Measurements from ENCODE around the gene RPS6KB1. TPM values are rescaled to one million over a fixed set of nuclear protein-coding genes. Genes with fewer than 3 reads are reported as not detected.

The RPS6KB1 gene
- total and polyA plus RNA-seq, 2 of the 8 experiments (the other 6 are each of a cell fraction or from before 2014, with no cell fraction given) = 3.4 to 28.4 TPM

DNA sequence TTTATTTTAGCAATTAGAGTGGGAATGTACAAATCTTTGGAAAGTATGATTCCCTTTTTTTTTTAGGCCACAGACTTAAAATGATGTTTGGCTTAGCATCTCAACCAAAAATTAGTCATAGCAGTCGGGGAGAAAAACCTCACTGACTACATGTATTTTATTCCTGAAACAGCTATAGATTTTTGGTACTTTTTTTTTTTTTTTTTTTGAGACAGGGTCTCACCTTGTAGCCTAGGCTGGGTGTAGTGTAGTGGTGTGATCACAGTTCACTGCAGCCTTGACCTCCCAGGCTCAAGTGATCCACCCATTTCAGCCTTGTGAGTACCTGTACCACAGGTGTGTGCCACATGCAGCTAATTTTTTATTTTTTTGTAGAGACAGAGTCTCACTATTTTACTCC lies 48.2 kb downstream of the RPS6KB1 start:
- no peaks in the 10 kb centered on the region for H3K4me1 ChIP-seq (replicated peaks in 1 of 4; ENCODE audit: control insufficient read depth in 3 of 4, insufficient read depth in 4 of 4, low read length in 3 of 4)
- H3K4ac ChIP-seq (replicated peaks; ENCODE audit: insufficient read length, low read depth, low read length) = no peak overlapping the region
- H3K4me2 ChIP-seq (ENCODE audit: insufficient read depth in 1 of 2, low read depth in 2 of 2, low read length in 2 of 2) = no peak overlapping the region
- no peak overlapping the region for H3K9ac ChIP-seq (replicated peaks in 1 of 4; ENCODE audit: extremely low read depth in 1 of 4, low read depth in 3 of 4, low read length in 3 of 4)
- DNase-seq (ENCODE audit: low read depth in 1 of 2, low spot score in 2 of 2) = no peak
- no peak overlapping the region for H3K18ac ChIP-seq (ENCODE audit: extremely low read depth, low read length)
- H3K4me3 ChIP-seq (ENCODE audit: extremely low read depth in 1 of 4, insufficient read depth in 2 of 4, low read depth in 3 of 4, low read length in 4 of 4) = no peak overlapping the region
- no peak overlapping the region for H2BK15ac ChIP-seq (ENCODE audit: low read length)
- no peaks in the 10 kb centered on the region for H3K9me3 ChIP-seq (ENCODE audit: insufficient read depth in 2 of 2, low read depth in 1 of 2, low read length in 1 of 2)
- no peak for TF ChIP-seq EZH2 (IDR thresholded peaks at IDR 0.05; ENCODE audit: low read depth, low read length, severe bottlenecking)
- no peak for TF ChIP-seq SP4 (IDR thresholded peaks at IDR 0.05; ENCODE audit: low read length)
- TF ChIP-seq, protein P1, sequence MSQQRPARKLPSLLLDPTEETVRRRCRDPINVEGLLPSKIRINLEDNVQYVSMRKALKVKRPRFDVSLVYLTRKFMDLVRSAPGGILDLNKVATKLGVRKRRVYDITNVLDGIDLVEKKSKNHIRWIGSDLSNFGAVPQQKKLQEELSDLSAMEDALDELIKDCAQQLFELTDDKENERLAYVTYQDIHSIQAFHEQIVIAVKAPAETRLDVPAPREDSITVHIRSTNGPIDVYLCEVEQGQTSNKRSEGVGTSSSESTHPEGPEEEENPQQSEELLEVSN (IDR thresholded peaks at IDR 0.05) = no peak
- TF ChIP-seq SUZ12 (IDR thresholded peaks at IDR 0.05; ENCODE audit: low read length) = no peak
- no peak for TF ChIP-seq RXRA (IDR thresholded peaks at IDR 0.05; ENCODE audit: insufficient read depth, low read depth, low read length)
- TF ChIP-seq GABPA (IDR thresholded peaks at IDR 0.05; ENCODE audit: borderline replicate concordance, insufficient read depth, low read length) = no peak
- no peak for TF ChIP-seq BACH1 (IDR thresholded peaks at IDR 0.05; ENCODE audit: low read length)
- no peak for TF ChIP-seq JUND (IDR thresholded peaks at IDR 0.05; ENCODE audit: low read length)
- TF ChIP-seq TCF12 (IDR thresholded peaks at IDR 0.05; ENCODE audit: low read depth, low read length) = no peak
- no peak for TF ChIP-seq TAF1 (IDR thresholded peaks at IDR 0.05; ENCODE audit: low read depth, low read length)
- TF ChIP-seq TAF7 (optimal IDR thresholded peaks at IDR 0.05; ENCODE audit: borderline replicate concordance, low read depth, low read length) = no peak
- TF ChIP-seq NANOG (IDR thresholded peaks at IDR 0.05; ENCODE audit: insufficient read depth, low read depth, low read length, poor library complexity, severe bottlenecking) = no peak
- no peak for TF ChIP-seq PHF8 (conservative IDR thresholded peaks at IDR 0.05; ENCODE audit: low read depth, low read length)
- TF ChIP-seq ASH2L (IDR thresholded peaks at IDR 0.05; ENCODE audit: low read length) = no peak
- no peak overlapping the region for H2BK20ac ChIP-seq (ENCODE audit: low read length)
- FAIRE-seq = no peak
- no peak overlapping the region for H3K14ac ChIP-seq (ENCODE audit: insufficient read length)
- WGBS, 2 experiments (ENCODE audit: extremely low coverage in 1 of 2, insufficient coverage in 1 of 2, insufficient read length in 1 of 2, insufficient replicate concordance in 2 of 2, low coverage in 1 of 2, low lambda C conversion rate in 2 of 2, missing lambda C conversion rate in 1 of 2) = 89% methylated on average over 1 of the region's 1 CpG; no CpG with 5 or more reads in 1 of the 2 experiments
- no peaks in the 10 kb centered on the region for H3K27me3 ChIP-seq (replicated peaks in 1 of 4; ENCODE audit: control insufficient read depth in 3 of 4, extremely low read depth in 1 of 4, insufficient read depth in 3 of 4, low read length in 3 of 4)
- H2BK5ac ChIP-seq (ENCODE audit: low read depth, low read length) = no peak overlapping the region
- no peak overlapping the region for H4K8ac ChIP-seq (ENCODE audit: extremely low read depth, insufficient read depth, low read length)
- ChIA-PET CTCF (ENCODE audit: partially characterized antibody) (interaction anchor here (0.5 to 1.2 kb wide), 4 partner anchors 22 to 65 kb away, joined by 3 to 5 read pairs (median 4); no protein-coding TSS in a partner anchor), POLR2A (ENCODE audit: partially characterized antibody) (no interaction called here)
- H3K27ac ChIP-seq (ENCODE audit: low read depth, low read length) = no peak overlapping the region
- peaks cover 2 to 13% (median 4%) of the 10 kb centered on the region in 4 experiments; a peak in 7 of 8 replicates for H3K36me3 ChIP-seq (ENCODE audit: control insufficient read depth in 2 of 4, insufficient read depth in 4 of 4, low read length in 3 of 4)
- H4K91ac ChIP-seq (replicated peaks; ENCODE audit: insufficient read length, low read length) = no peak overlapping the region
- no peaks in the 10 kb centered on the region for H4K20me1 ChIP-seq (replicated peaks in 1 of 2; ENCODE audit: control insufficient read depth in 1 of 2, insufficient read depth in 2 of 2, low read length in 2 of 2)
- no peak overlapping the region for H2BK120ac ChIP-seq (replicated peaks; ENCODE audit: low read depth, low read length)
- H2AFZ ChIP-seq (ENCODE audit: low read length) = no peak overlapping the region
- no peak overlapping the region for H3K23ac ChIP-seq (ENCODE audit: insufficient read length)
- no peak overlapping the region for H4K5ac ChIP-seq (ENCODE audit: insufficient read length, low read depth, low read length)
- H3K23me2 ChIP-seq (ENCODE audit: low read depth, low read length) = no peaks in the 10 kb centered on the region; the same call in 1 of the 2 replicates
- no peak overlapping the region for H2BK12ac ChIP-seq (ENCODE audit: low read depth, low read length)
- H3K79me1 ChIP-seq (ENCODE audit: low read depth, low read length) = no peaks in the 10 kb centered on the region
- no peak overlapping the region for H2AK5ac ChIP-seq (ENCODE audit: low read depth, low read length)
- H3K56ac ChIP-seq (replicated peaks; ENCODE audit: insufficient read length, low read depth, low read length) = no peak overlapping the region
- H3K79me2 ChIP-seq (ENCODE audit: control insufficient read depth in 1 of 2, insufficient read depth in 2 of 2, low read length in 2 of 2) = no peaks in the 10 kb centered on the region

Data from H1 (cell line).